IMR-90 (cell line): ENCODE measurements around the gene NTM. TPM values are rescaled to one million over a fixed set of nuclear protein-coding genes. Genes with fewer than 3 reads are reported as not detected.

Source experiments
- ATAC-seq: fragments of 200-7000 bp; cut with Tn5 transposase; 2 replicates; pipeline ENCODE4 v1.9.1; 2020; ENCODE audit warnings: low read depth, mild to moderate bottlenecking, moderate library complexity
- BruUV-seq: library from RNA; stranded (reverse); fragments of 400-500 nt; replicated peaks from 2 replicates; lab custom pipeline; 2021; lab: Mats Ljungman, UMichigan
- CTCF ChIA-PET: fragments of 300-600 bp; formaldehyde crosslinking; extraction: SDS; loops from one replicate; lab custom pipeline; 2021; ENCODE audit warnings: antibody characterized with exemption; lab: Yijun Ruan, JAX
- POLR2A ChIA-PET: fragments of 300-600 bp; sonication (Branson Sonifier 250); formaldehyde crosslinking; loops from one replicate; lab custom pipeline; 2022; ENCODE audit warnings: antibody characterized with exemption; ENCODE audit not compliant: unreplicated experiment; lab: Charles Lee
- DNase-seq: peaks from one replicate; pipeline ENCODE4 v3.0.0; 2013
- H2AFZ ChIP-seq: replicated peaks from 2 replicates; pipeline ENCODE3; 2013; ENCODE audit warnings: low read length, mild to moderate bottlenecking; ENCODE audit not compliant: poor library complexity
- H2AK5ac ChIP-seq: 2 replicates; pipeline ENCODE4 v1.6.1; 2013; ENCODE audit warnings: low read depth, low read length, inconsistent platforms
- H2AK9ac ChIP-seq: replicated peaks from 2 replicates; pipeline ENCODE3; 2013; ENCODE audit warnings: mild to moderate bottlenecking, low read depth, low read length, moderate library complexity; ENCODE audit not compliant: poor library complexity
- H2BK120ac ChIP-seq: 2 replicates; pipeline ENCODE4 v1.6.1; 2013; ENCODE audit warnings: low read depth, low read length, inconsistent platforms
- H2BK15ac ChIP-seq: 3 replicates; pipeline ENCODE4 v1.6.1; 2013; ENCODE audit warnings: low read depth, low read length, inconsistent platforms
- H2BK20ac ChIP-seq: 2 replicates; pipeline ENCODE4 v1.6.1; 2013; ENCODE audit warnings: low read depth, mild to moderate bottlenecking, inconsistent platforms, low read length, moderate library complexity
- H2BK5ac ChIP-seq: 2 replicates; pipeline ENCODE4 v1.6.1; 2013; ENCODE audit warnings: mild to moderate bottlenecking, low read depth, low read length, inconsistent platforms; ENCODE audit not compliant: poor library complexity, severe bottlenecking
- H3K14ac ChIP-seq: replicated peaks from 2 replicates; pipeline ENCODE4 v1.6.1; 2013; ENCODE audit warnings: low read depth, low read length, inconsistent platforms
- H3K18ac ChIP-seq: 2 replicates; pipeline ENCODE4 v1.6.1; 2013; ENCODE audit warnings: low read depth, low read length, control low read depth
- H3K23ac ChIP-seq: 2 replicates; pipeline ENCODE4 v1.6.1; 2013; ENCODE audit warnings: low read depth, low read length, inconsistent platforms
- H3K27ac ChIP-seq: 2 replicates; pipeline ENCODE4 v1.5.1; 2013; ENCODE audit warnings: mild to moderate bottlenecking, control low read depth, low read length; ENCODE audit not compliant: insufficient read depth
- H3K27me3 ChIP-seq: 2 replicates; pipeline ENCODE4 v1.6.1; 2013; ENCODE audit warnings: low read length; ENCODE audit not compliant: control insufficient read depth, insufficient read depth
- H3K36me3 ChIP-seq: 2 replicates; pipeline ENCODE4 v1.6.1; 2013; ENCODE audit warnings: low read length, mixed read lengths; ENCODE audit not compliant: control insufficient read depth, insufficient read depth
- H3K4ac ChIP-seq: 2 replicates; pipeline ENCODE4 v1.6.1; 2013; ENCODE audit warnings: low read depth, low read length, inconsistent platforms
- H3K4me1 ChIP-seq: 2 replicates; pipeline ENCODE4 v1.6.1; 2013; ENCODE audit warnings: low read length, mixed read lengths; ENCODE audit not compliant: control insufficient read depth, insufficient read depth
- H3K4me2 ChIP-seq: 2 replicates; pipeline ENCODE4 v1.6.1; 2013; ENCODE audit warnings: low read depth, mild to moderate bottlenecking, control low read depth, low read length, moderate library complexity
- H3K4me3 ChIP-seq: 2 replicates; pipeline ENCODE4 v1.5.1; 2013; ENCODE audit warnings: low read depth, mild to moderate bottlenecking, control low read depth, low read length, moderate library complexity; ENCODE audit not compliant: insufficient read depth
- H3K56ac ChIP-seq: 2 replicates; pipeline ENCODE4 v1.6.1; 2013; ENCODE audit warnings: low read length, inconsistent platforms; ENCODE audit not compliant: insufficient read depth; ENCODE audit errors: extremely low read depth
- H3K79me1 ChIP-seq, 2 experiments: 2 replicates each; pipeline ENCODE4 v1.6.1; 2013; ENCODE audit warnings: low read length in 2 of 2, inconsistent platforms in 1 of 2, low read depth in 1 of 2
- H3K9ac ChIP-seq: 2 replicates; pipeline ENCODE4 v1.6.1; 2013; ENCODE audit warnings: low read depth, low read length, control low read depth
- H3K9me1 ChIP-seq: 2 replicates; pipeline ENCODE4 v1.6.1; 2013; ENCODE audit warnings: low read length, inconsistent platforms; ENCODE audit not compliant: insufficient read depth
- H3K9me3 ChIP-seq: 2 replicates; pipeline ENCODE4 v1.6.1; 2013; ENCODE audit warnings: low read length; ENCODE audit not compliant: control insufficient read depth, insufficient read depth
- H4K20me1 ChIP-seq: 2 replicates; pipeline ENCODE4 v1.6.1; 2013; ENCODE audit warnings: low read length, inconsistent platforms; ENCODE audit not compliant: insufficient read depth
- H4K5ac ChIP-seq: 2 replicates; pipeline ENCODE4 v1.6.1; 2013; ENCODE audit warnings: mild to moderate bottlenecking, low read depth, low read length, control low read depth
- H4K8ac ChIP-seq, 2 experiments: 2 replicates each; pipeline ENCODE4 v1.6.1; 2013; ENCODE audit warnings: low read depth in 2 of 2, low read length in 2 of 2, control low read depth in 1 of 2, inconsistent platforms in 1 of 2
- H4K91ac ChIP-seq: 2 replicates; pipeline ENCODE4 v1.6.1; 2013; ENCODE audit warnings: low read depth, low read length, inconsistent platforms; ENCODE audit not compliant: insufficient read depth
- CEBPB ChIP-seq: IDR thresholded peaks from 2 replicates; pipeline ENCODE4 v1.6.1; 2012; ENCODE audit warnings: low read depth, low read length, improper control_type of control experiment
- CHD1 ChIP-seq: IDR thresholded peaks from 2 replicates; pipeline ENCODE4 v1.6.1; 2012; ENCODE audit warnings: low read depth, low read length, improper control_type of control experiment
- FOS ChIP-seq: fragments of 150-350 bp; IDR thresholded peaks from 2 replicates; pipeline ENCODE4 v1.6.1; 2016; ENCODE audit warnings: low read depth, low read length
- MAFK ChIP-seq: IDR thresholded peaks from 2 replicates; pipeline ENCODE4 v1.6.1; 2012; ENCODE audit warnings: low read depth, low read length, improper control_type of control experiment
- MAZ ChIP-seq: IDR thresholded peaks from 2 replicates; pipeline ENCODE4 v1.6.1; 2012; ENCODE audit warnings: low read depth, mild to moderate bottlenecking, low read length, improper control_type of control experiment, moderate library complexity, borderline replicate concordance
- NFE2L2 ChIP-seq: fragments of 150-350 bp; IDR thresholded peaks from 2 replicates; pipeline ENCODE4 v1.6.1; 2016; ENCODE audit warnings: low read depth, mild to moderate bottlenecking, low read length
- RAD21 ChIP-seq: IDR thresholded peaks from 2 replicates; pipeline ENCODE4 v1.6.1; 2012; ENCODE audit warnings: low read length, improper control_type of control experiment
- RFX5 ChIP-seq: IDR thresholded peaks from 2 replicates; pipeline ENCODE4 v1.8.0; 2012; ENCODE audit warnings: low read depth, mild to moderate bottlenecking, low read length, moderate library complexity
- WGBS, 2 experiments: methylation state at CpG; one replicate each; pipeline versions ENCODE4 v1.1.5 to v1.1.7; 2013; ENCODE audit warnings: missing lambda C conversion rate in 2 of 2; ENCODE audit not compliant: insufficient read length in 1 of 2; ENCODE audit errors: extremely low coverage in 2 of 2; 5-methylcytosine and 5-hydroxymethylcytosine counted together
- dilution Hi-C: fragments of 300-500 bp; cut with HindIII; formaldehyde crosslinking; loops from one replicate; pipeline ENCODE4 v1.14.3; 2018; ENCODE audit warnings: low sequenced_read_pairs; ENCODE audit not compliant: unreplicated experiment
- in situ Hi-C: fragments of 300-500 bp; cut with MboI; formaldehyde crosslinking; loops from 3 replicates; pipeline ENCODE4 v1.14.3; 2019; ENCODE audit warnings: low sequenced_read_pairs, inconsistent platforms, mixed read lengths
- intact Hi-C: fragments of 100-400 bp; cut with micrococcal nuclease; formaldehyde crosslinking; loops from 2 replicates; pipeline ENCODE4 v1.10.0; 2022
- polyA plus RNA-seq, 3 experiments: library from polyadenylated mRNA; depleted of rRNA; stranded (reverse); fragments of >200 nt; gene quantifications; 2 replicates each; pipeline ENCODE4 v1.2.3, GENCODE V29; 2012; ENCODE audit warnings: low replicate concordance in 1 of 3
- total RNA-seq: library from RNA; depleted of rRNA; stranded (reverse); fragments of >200 nt; gene quantifications from 2 replicates; pipeline ENCODE4 v1.2.3, GENCODE V29; 2012
- TF ChIP-seq, protein P1 (sequence below): conservative IDR thresholded peaks from 2 replicates; pipeline ENCODE4 v1.5.1; 2012; ENCODE audit warnings: mild to moderate bottlenecking, low read depth, low read length, improper control_type of control experiment
- TF ChIP-seq, protein P2 (sequence below): fragments of 150-350 bp; IDR thresholded peaks from 2 replicates; pipeline ENCODE4 v1.6.1; 2017; ENCODE audit warnings: mild to moderate bottlenecking, antibody characterized with exemption, low read length, low read depth

The NTM gene
- total and polyA plus RNA-seq, 2 of the 4 experiments (the other 2 are of a cell fraction), result 19.5 to 25.5 TPM

DNA sequence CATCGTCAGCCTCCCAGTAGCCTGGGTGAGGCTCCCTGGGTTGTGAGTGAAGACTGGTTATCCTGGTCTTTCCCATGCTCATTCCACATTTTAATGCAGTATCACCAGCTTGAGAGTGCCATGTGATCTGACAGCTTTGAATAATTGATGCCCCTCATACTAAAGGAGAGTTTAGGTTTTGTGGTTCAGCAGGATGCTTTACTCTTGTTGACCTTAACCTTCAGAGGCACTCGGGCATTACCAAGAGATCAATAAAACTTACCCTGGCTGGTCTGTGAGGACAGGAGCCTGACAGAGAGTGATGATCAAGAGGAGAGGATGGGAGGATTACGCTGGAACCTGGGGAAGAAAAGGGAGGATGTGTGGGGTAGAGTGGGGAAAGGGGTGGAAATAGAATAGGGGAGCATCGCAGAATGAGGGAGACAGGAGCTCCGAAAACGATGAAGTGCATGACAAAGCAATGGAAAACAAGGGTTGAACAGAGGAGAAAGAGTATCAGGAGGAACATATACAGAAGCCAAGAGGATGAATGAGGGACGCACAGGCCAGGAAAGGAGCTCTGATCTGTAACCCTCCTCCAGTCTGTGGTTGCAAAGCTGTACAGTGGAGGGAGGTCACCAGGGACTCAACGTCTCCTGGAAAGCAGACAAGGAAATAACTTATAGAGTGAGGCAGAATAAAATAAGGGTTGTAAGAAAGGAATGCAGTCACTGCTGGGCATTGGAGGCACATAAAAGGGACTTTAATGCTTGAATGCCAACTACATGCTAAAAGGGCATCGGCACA is 594.5 kb downstream of the NTM start:
- H3K4me1 ChIP-seq, result no peaks in the 10 kb centered on the region
- WGBS, 2 experiments, result 97 to 100% methylated on average over 1 to 4 of the region's 9 CpGs
- TF ChIP-seq CEBPB (no peak), NFE2L2 (no peak), RAD21 (no peak), MAFK (no peak), FOS (no peak), MAZ (no peak), RFX5 (no peak), CHD1 (no peak)
- TF ChIP-seq, protein P1, sequence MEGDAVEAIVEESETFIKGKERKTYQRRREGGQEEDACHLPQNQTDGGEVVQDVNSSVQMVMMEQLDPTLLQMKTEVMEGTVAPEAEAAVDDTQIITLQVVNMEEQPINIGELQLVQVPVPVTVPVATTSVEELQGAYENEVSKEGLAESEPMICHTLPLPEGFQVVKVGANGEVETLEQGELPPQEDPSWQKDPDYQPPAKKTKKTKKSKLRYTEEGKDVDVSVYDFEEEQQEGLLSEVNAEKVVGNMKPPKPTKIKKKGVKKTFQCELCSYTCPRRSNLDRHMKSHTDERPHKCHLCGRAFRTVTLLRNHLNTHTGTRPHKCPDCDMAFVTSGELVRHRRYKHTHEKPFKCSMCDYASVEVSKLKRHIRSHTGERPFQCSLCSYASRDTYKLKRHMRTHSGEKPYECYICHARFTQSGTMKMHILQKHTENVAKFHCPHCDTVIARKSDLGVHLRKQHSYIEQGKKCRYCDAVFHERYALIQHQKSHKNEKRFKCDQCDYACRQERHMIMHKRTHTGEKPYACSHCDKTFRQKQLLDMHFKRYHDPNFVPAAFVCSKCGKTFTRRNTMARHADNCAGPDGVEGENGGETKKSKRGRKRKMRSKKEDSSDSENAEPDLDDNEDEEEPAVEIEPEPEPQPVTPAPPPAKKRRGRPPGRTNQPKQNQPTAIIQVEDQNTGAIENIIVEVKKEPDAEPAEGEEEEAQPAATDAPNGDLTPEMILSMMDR, result no peak
- TF ChIP-seq, protein P2, sequence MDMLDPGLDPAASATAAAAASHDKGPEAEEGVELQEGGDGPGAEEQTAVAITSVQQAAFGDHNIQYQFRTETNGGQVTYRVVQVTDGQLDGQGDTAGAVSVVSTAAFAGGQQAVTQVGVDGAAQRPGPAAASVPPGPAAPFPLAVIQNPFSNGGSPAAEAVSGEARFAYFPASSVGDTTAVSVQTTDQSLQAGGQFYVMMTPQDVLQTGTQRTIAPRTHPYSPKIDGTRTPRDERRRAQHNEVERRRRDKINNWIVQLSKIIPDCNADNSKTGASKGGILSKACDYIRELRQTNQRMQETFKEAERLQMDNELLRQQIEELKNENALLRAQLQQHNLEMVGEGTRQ, result no peak
- DNase-seq (no peak), ATAC-seq (no peak)
- no peak overlapping the region for H2AK9ac ChIP-seq
- no peaks in the 10 kb centered on the region for H3K9me3 ChIP-seq
- H3K27ac ChIP-seq, result no peak overlapping the region
- no peak overlapping the region; the same call in 1 of the 2 replicates for H3K14ac ChIP-seq
- no TSS peak for BruUV-seq
- dilution Hi-C loops, result no loop called here
- H3K18ac ChIP-seq, result no peak overlapping the region
- H3K23ac ChIP-seq, result no peak overlapping the region
- intact Hi-C loops, result no loop called here
- H4K8ac ChIP-seq, result no peak overlapping the region
- H3K4ac ChIP-seq, result no peak overlapping the region; the same call in 1 of the 2 replicates
- H3K36me3 ChIP-seq, result no peaks in the 10 kb centered on the region; the same call in 1 of the 2 replicates
- no peaks in the 10 kb centered on the region for H4K20me1 ChIP-seq
- H2AFZ ChIP-seq, result no peak overlapping the region
- no peak overlapping the region for H2BK20ac ChIP-seq
- no peak overlapping the region for H2BK5ac ChIP-seq
- in situ Hi-C loops, result no loop called here
- ChIA-PET CTCF (no interaction called here), POLR2A (no interaction called here)
- H3K79me1 ChIP-seq, result 0 out of 4 replicates have a peak, but pooled peaks cover 0 to 5% of the 10 kb centered on the region in 2 experiments
- no peaks in the 10 kb centered on the region for H3K9me1 ChIP-seq
- H2AK5ac ChIP-seq, result 0 out of 2 replicates have a peak overlapping the region, but pooled peaks have one; percentile 19
- H2BK120ac ChIP-seq, result no peak overlapping the region
- no peak overlapping the region for H3K4me2 ChIP-seq
- no peak overlapping the region for H3K4me3 ChIP-seq
- no peak overlapping the region for H3K9ac ChIP-seq
- H4K5ac ChIP-seq, result no peak overlapping the region
- no peak overlapping the region for H4K91ac ChIP-seq
- no peaks in the 10 kb centered on the region for H3K27me3 ChIP-seq
- H2BK15ac ChIP-seq, result no peak overlapping the region
- H3K56ac ChIP-seq, result no peak overlapping the region
